SK-N-MC (cell line): Measurements from ENCODE around the gene GLO1.

ENCODE experiments used
- DNase-seq: peaks from one replicate; pipeline ENCODE4 v3.0.0-alpha.2; 2011; ENCODE audit warnings: low read depth, low spot score
- H3K27ac ChIP-seq: fragments of 200-600 bp; sonication (generic); 2 replicates; pipeline ENCODE4 v1.5.1; 2016; ENCODE audit warnings: mixed run types
- H3K36me3 ChIP-seq: fragments of 200-600 bp; sonication (generic); 2 replicates; pipeline ENCODE4 v1.6.1; 2017; ENCODE audit warnings: antibody characterized with exemption, low read length, mixed read lengths; ENCODE audit not compliant: insufficient read depth
- H3K4me3 ChIP-seq: fragments of 200-600 bp; sonication (generic); 2 replicates; pipeline ENCODE4 v1.5.1; 2016
- H3K9ac ChIP-seq: fragments of 200-600 bp; sonication (generic); 2 replicates; pipeline ENCODE4 v1.8.0; 2017; ENCODE audit warnings: mixed run types, mixed read lengths; ENCODE audit not compliant: insufficient read length
- H3K9me3 ChIP-seq: fragments of 200-600 bp; sonication (generic); 2 replicates; pipeline ENCODE4 v1.6.1; 2017; ENCODE audit warnings: low read depth, mild to moderate bottlenecking, antibody characterized with exemption, low read length, moderate library complexity, mixed read lengths
- EZH2 ChIP-seq: fragments of 200-600 bp; sonication (generic); IDR thresholded peaks from one replicate; pipeline ENCODE4 v1.6.1; 2017; ENCODE audit warnings: antibody characterized with exemption
- FOXP2 ChIP-seq: optimal IDR thresholded peaks from 2 replicates; pipeline ENCODE3; 2011; ENCODE audit warnings: mild to moderate bottlenecking, moderate library complexity; ENCODE audit not compliant: insufficient read depth; ENCODE audit errors: extremely low read length, control extremely low read depth
- POLR2AphosphoS5 ChIP-seq: IDR thresholded peaks from 2 replicates; pipeline ENCODE4 v1.6.1; 2012; ENCODE audit warnings: mild to moderate bottlenecking, low read depth, low read length, borderline replicate concordance

Gene GLO1

GRCh38 chr6:38702558-38703397, at the start of gene GLO1:
TSS of gene GLO1 (minus strand) at chr6:38703145. CDS start at chr6:38703054, 91 bp downstream.
- DNase-seq: peak; percentile 98
- Histone ChIP-seq H3K9ac (peak within 1 kb of the TSS; percentile 89), H3K36me3 (peaks cover 36% of the 10 kb centered on the region), H3K9me3 (peaks cover 4% of the 10 kb centered on the region; the same call in 1 of the 2 replicates), H3K4me3 (peak within 1 kb of the TSS; percentile 87), H3K27ac (peak within 1 kb of the TSS; percentile 79)
- TF ChIP-seq POLR2AphosphoS5 (peak; percentile 97), FOXP2 (no peak)

- H3K9ac ChIP-seq: no peak overlapping the region
- H3K27ac ChIP-seq: no peak overlapping the region
- no peak overlapping the region for H3K4me3 ChIP-seq
- no peaks in the 10 kb centered on the region for H3K9me3 ChIP-seq
- DNase-seq: no peak
- H3K36me3 ChIP-seq: no peaks in the 10 kb centered on the region
- TF ChIP-seq FOXP2 (no peak), POLR2AphosphoS5 (no peak), EZH2 (no peak)
These were observed 48.1 kb upstream of the GLO1 start for GRCh38 chr6:38750968-38751615.

GRCh38 chr6:38749473-38749872, 46.5 kb upstream of the GLO1 start:
- no peak overlapping the region for H3K9ac ChIP-seq

GRCh38 chr6:38739532-38739931, 36.6 kb upstream of the GLO1 start:
- Histone ChIP-seq H3K27ac (no peak overlapping the region), H3K9me3 (no peaks in the 10 kb centered on the region), H3K36me3 (no peaks in the 10 kb centered on the region), H3K4me3 (no peak overlapping the region), H3K9ac (no peak overlapping the region)
- DNase-seq: no peak
- TF ChIP-seq FOXP2: no peak
- TF ChIP-seq POLR2AphosphoS5: no peak
- no peak for TF ChIP-seq EZH2

More at GRCh38 chr6:38749473-38749872, 46.5 kb upstream of the GLO1 start:
- no peak overlapping the region for H3K4me3 ChIP-seq
- TF ChIP-seq POLR2AphosphoS5 (no peak), EZH2 (no peak), FOXP2 (no peak)
- no peak overlapping the region for H3K27ac ChIP-seq
- no peak for DNase-seq
- no peaks in the 10 kb centered on the region for H3K36me3 ChIP-seq
- H3K9me3 ChIP-seq: no peaks in the 10 kb centered on the region

GRCh38 chr6:38738261-38738660, 35.3 kb upstream of the GLO1 start:
- no peak for DNase-seq
- no peak overlapping the region for H3K9ac ChIP-seq
- no peaks in the 10 kb centered on the region for H3K36me3 ChIP-seq
- H3K27ac ChIP-seq: no peak overlapping the region
- H3K4me3 ChIP-seq: no peak overlapping the region
- no peaks in the 10 kb centered on the region for H3K9me3 ChIP-seq
- TF ChIP-seq POLR2AphosphoS5 (no peak), FOXP2 (no peak), EZH2 (no peak)

- no peak overlapping the region for H3K9ac ChIP-seq
- no peaks in the 10 kb centered on the region for H3K9me3 ChIP-seq
- DNase-seq: no peak
- no peaks in the 10 kb centered on the region for H3K36me3 ChIP-seq
- H3K4me3 ChIP-seq: no peak overlapping the region
- no peak overlapping the region for H3K27ac ChIP-seq
- no peak for TF ChIP-seq POLR2AphosphoS5
- no peak for TF ChIP-seq FOXP2
- TF ChIP-seq EZH2: no peak
These were observed 34.0 kb upstream of the GLO1 start for GRCh38 chr6:38736951-38737350.

- no peaks in the 10 kb centered on the region for H3K36me3 ChIP-seq
- no peak overlapping the region for H3K4me3 ChIP-seq
- H3K27ac ChIP-seq: no peak overlapping the region
- DNase-seq: no peak
- no peak for TF ChIP-seq EZH2
- no peak for TF ChIP-seq POLR2AphosphoS5
- no peak for TF ChIP-seq FOXP2
- H3K9me3 ChIP-seq: no peaks in the 10 kb centered on the region
- H3K9ac ChIP-seq: no peak overlapping the region
These were observed 27.4 kb upstream of the GLO1 start for GRCh38 chr6:38730140-38730862.

GRCh38 chr6:38728203-38728602, 25.3 kb upstream of the GLO1 start:
- no peaks in the 10 kb centered on the region for H3K9me3 ChIP-seq
- no peak overlapping the region for H3K4me3 ChIP-seq
- H3K9ac ChIP-seq: no peak overlapping the region
- TF ChIP-seq EZH2 (no peak), POLR2AphosphoS5 (no peak), FOXP2 (no peak)
- H3K36me3 ChIP-seq: no peaks in the 10 kb centered on the region
- no peak for DNase-seq
- no peak overlapping the region for H3K27ac ChIP-seq
